Measurements from ENCODE around the gene PRKCE. TPM values are rescaled to one million over a fixed set of nuclear protein-coding genes. Genes with fewer than 3 reads are reported as not detected.
"Not testable (repeated sequence)": the region's sequence is repeated elsewhere in the genome, so short reads cannot be mapped to it uniquely, and the experiment has no call there.

The PRKCE gene
- total RNA-seq, 1 donor from 2014 or later: 21.0 TPM

GRCh38 chr2:45857275-45857609, 205.8 kb downstream of the PRKCE start:
- Histone ChIP-seq H3K27me3 (ENCODE audit: control insufficient read depth, insufficient read depth, low read length) (no peaks in the 10 kb centered on the region), H3K4me3 (ENCODE audit: low read depth, low read length) (no peak overlapping the region)

GRCh38 chr2:45857867-45858520, 206.5 kb downstream of the PRKCE start:
- TF ChIP-seq CTCF (IDR thresholded peaks at IDR 0.05; ENCODE audit: insufficient read depth, low read length, poor library complexity, severe bottlenecking): no peak
- no peak for DNase-seq (ENCODE audit: low read depth)
- H3K4me3 ChIP-seq (ENCODE audit: low read depth, low read length): no peak overlapping the region
- no peaks in the 10 kb centered on the region for H3K27me3 ChIP-seq (ENCODE audit: control insufficient read depth, insufficient read depth, low read length)
- no peaks in the 10 kb centered on the region for H3K36me3 ChIP-seq (ENCODE audit: control insufficient read depth, insufficient read depth, low read length)

More at GRCh38 chr2:45857275-45857609, 205.8 kb downstream of the PRKCE start:
- no peak for DNase-seq (ENCODE audit: low read depth)
- no peak for TF ChIP-seq CTCF (IDR thresholded peaks at IDR 0.05; ENCODE audit: insufficient read depth, low read length, poor library complexity, severe bottlenecking)
- no peaks in the 10 kb centered on the region for H3K36me3 ChIP-seq (ENCODE audit: control insufficient read depth, insufficient read depth, low read length)

GRCh38 chr2:45858872-45859271, 207.4 kb downstream of the PRKCE start:
- not testable (repeated sequence) for H3K27me3 ChIP-seq (ENCODE audit: control insufficient read depth, insufficient read depth, low read length); H3K4me3 ChIP-seq (ENCODE audit: low read depth, low read length); DNase-seq (ENCODE audit: low read depth); H3K36me3 ChIP-seq (ENCODE audit: control insufficient read depth, insufficient read depth, low read length)

GRCh38 chr2:45859682-45860081, 208.2 kb downstream of the PRKCE start:
- no peaks in the 10 kb centered on the region for H3K36me3 ChIP-seq (ENCODE audit: control insufficient read depth, insufficient read depth, low read length)
- H3K27me3 ChIP-seq (ENCODE audit: control insufficient read depth, insufficient read depth, low read length): no peaks in the 10 kb centered on the region
- H3K4me3 ChIP-seq (ENCODE audit: low read depth, low read length): no peak overlapping the region
- no peak for TF ChIP-seq CTCF (IDR thresholded peaks at IDR 0.05; ENCODE audit: insufficient read depth, low read length, poor library complexity, severe bottlenecking)
- no peak for DNase-seq (ENCODE audit: low read depth)

- no peak for DNase-seq (ENCODE audit: low read depth)
- H3K27me3 ChIP-seq (ENCODE audit: control insufficient read depth, insufficient read depth, low read length): no peaks in the 10 kb centered on the region
- no peak for TF ChIP-seq CTCF (IDR thresholded peaks at IDR 0.05; ENCODE audit: insufficient read depth, low read length, poor library complexity, severe bottlenecking)
- no peak overlapping the region for H3K4me3 ChIP-seq (ENCODE audit: low read depth, low read length)
- H3K36me3 ChIP-seq (ENCODE audit: control insufficient read depth, insufficient read depth, low read length): no peaks in the 10 kb centered on the region
Observed at GRCh38 chr2:45860136-45861121, 209.0 kb downstream of the PRKCE start.

- Histone ChIP-seq H3K4me3 (ENCODE audit: low read depth, low read length) (no peak overlapping the region), H3K27me3 (ENCODE audit: control insufficient read depth, insufficient read depth, low read length) (no peaks in the 10 kb centered on the region), H3K36me3 (ENCODE audit: control insufficient read depth, insufficient read depth, low read length) (no peaks in the 10 kb centered on the region)
- no peak for DNase-seq (ENCODE audit: low read depth)
- TF ChIP-seq CTCF (IDR thresholded peaks at IDR 0.05; ENCODE audit: insufficient read depth, low read length, poor library complexity, severe bottlenecking): no peak
Observed at GRCh38 chr2:45862843-45863242, 211.4 kb downstream of the PRKCE start.
